Mesendoderm (in vitro differentiated cells): ENCODE data around the gene PARD6B.
"Not testable (repeated sequence)": the region's sequence is repeated elsewhere in the genome, so short reads cannot be mapped to it uniquely, and the experiment has no call there.

ENCODE experiments used
- DNase-seq: peaks from one replicate; pipeline ENCODE4 v3.0.0; 2013
- H2AK5ac ChIP-seq: 2 replicates; pipeline ENCODE4 v1.6.1; 2013; ENCODE audit warnings: low read length, inconsistent platforms
- H2BK120ac ChIP-seq: 2 replicates; pipeline ENCODE4 v1.6.1; 2013; ENCODE audit warnings: low read depth, mild to moderate bottlenecking, low read length, moderate library complexity, mixed read lengths
- H2BK15ac ChIP-seq: replicated peaks from 2 replicates; pipeline ENCODE4 v1.6.1; 2013; ENCODE audit warnings: low read depth, mild to moderate bottlenecking, moderate library complexity
- H2BK5ac ChIP-seq: 2 replicates; pipeline ENCODE4 v1.6.1; 2013; ENCODE audit warnings: low read length, inconsistent platforms
- H3K18ac ChIP-seq: 2 replicates; pipeline ENCODE4 v1.6.1; 2013; ENCODE audit warnings: mild to moderate bottlenecking, low read length, mixed read lengths
- H3K23ac ChIP-seq: one replicate; pipeline ENCODE4 v1.6.1; 2013; ENCODE audit warnings: low read length
- H3K27ac ChIP-seq: 2 replicates; pipeline ENCODE4 v1.5.1; 2013; ENCODE audit warnings: low read depth, mild to moderate bottlenecking, inconsistent platforms, low read length, moderate library complexity
- H3K27me3 ChIP-seq: 2 replicates; pipeline ENCODE4 v1.6.1; 2013; ENCODE audit warnings: low read length, control low read depth, mild to moderate bottlenecking, inconsistent platforms; ENCODE audit not compliant: insufficient read depth, poor library complexity
- H3K36me3 ChIP-seq: 2 replicates; pipeline ENCODE4 v1.6.1; 2013; ENCODE audit warnings: low read length, inconsistent platforms; ENCODE audit not compliant: control insufficient read depth, insufficient read depth
- H3K4ac ChIP-seq: one replicate; pipeline ENCODE4 v1.6.1; 2013; ENCODE audit warnings: low read depth, mild to moderate bottlenecking, low read length, moderate library complexity
- H3K4me1 ChIP-seq: 2 replicates; pipeline ENCODE4 v1.6.1; 2013; ENCODE audit warnings: low read depth, low read length, inconsistent platforms; ENCODE audit not compliant: control insufficient read depth
- H3K4me2 ChIP-seq: 2 replicates; pipeline ENCODE4 v1.6.1; 2013; ENCODE audit warnings: low read length
- H3K4me3 ChIP-seq: 2 replicates; pipeline ENCODE4 v1.5.1; 2013; ENCODE audit warnings: mild to moderate bottlenecking, low read length
- H3K56ac ChIP-seq: one replicate; pipeline ENCODE4 v1.6.1; 2013; ENCODE audit warnings: low read length
- H3K79me1 ChIP-seq: 2 replicates; pipeline ENCODE4 v1.6.1; 2013; ENCODE audit warnings: low read length, inconsistent platforms
- H3K79me2 ChIP-seq: 2 replicates; pipeline ENCODE4 v1.6.1; 2013; ENCODE audit warnings: mild to moderate bottlenecking, low read length; ENCODE audit not compliant: control insufficient read depth, insufficient read depth
- H3K9ac ChIP-seq: 2 replicates; pipeline ENCODE4 v1.6.1; 2013; ENCODE audit warnings: low read length, inconsistent platforms
- H4K5ac ChIP-seq: one replicate; pipeline ENCODE4 v1.6.1; 2013; ENCODE audit warnings: low read length
- H4K8ac ChIP-seq: one replicate; pipeline ENCODE4 v1.6.1; 2013; ENCODE audit warnings: low read depth, mild to moderate bottlenecking, control low read depth, low read length, moderate library complexity
- WGBS: extraction: QIAGEN DNeasy Blood & Tissue Kit; methylation state at CpG from one replicate; pipeline ENCODE4 v1.1.7; 2013; ENCODE audit warnings: low lambda C conversion rate, missing lambda C conversion rate; ENCODE audit not compliant: insufficient coverage; ENCODE audit errors: extremely low coverage; 5-methylcytosine and 5-hydroxymethylcytosine counted together

The PARD6B gene

DNA sequence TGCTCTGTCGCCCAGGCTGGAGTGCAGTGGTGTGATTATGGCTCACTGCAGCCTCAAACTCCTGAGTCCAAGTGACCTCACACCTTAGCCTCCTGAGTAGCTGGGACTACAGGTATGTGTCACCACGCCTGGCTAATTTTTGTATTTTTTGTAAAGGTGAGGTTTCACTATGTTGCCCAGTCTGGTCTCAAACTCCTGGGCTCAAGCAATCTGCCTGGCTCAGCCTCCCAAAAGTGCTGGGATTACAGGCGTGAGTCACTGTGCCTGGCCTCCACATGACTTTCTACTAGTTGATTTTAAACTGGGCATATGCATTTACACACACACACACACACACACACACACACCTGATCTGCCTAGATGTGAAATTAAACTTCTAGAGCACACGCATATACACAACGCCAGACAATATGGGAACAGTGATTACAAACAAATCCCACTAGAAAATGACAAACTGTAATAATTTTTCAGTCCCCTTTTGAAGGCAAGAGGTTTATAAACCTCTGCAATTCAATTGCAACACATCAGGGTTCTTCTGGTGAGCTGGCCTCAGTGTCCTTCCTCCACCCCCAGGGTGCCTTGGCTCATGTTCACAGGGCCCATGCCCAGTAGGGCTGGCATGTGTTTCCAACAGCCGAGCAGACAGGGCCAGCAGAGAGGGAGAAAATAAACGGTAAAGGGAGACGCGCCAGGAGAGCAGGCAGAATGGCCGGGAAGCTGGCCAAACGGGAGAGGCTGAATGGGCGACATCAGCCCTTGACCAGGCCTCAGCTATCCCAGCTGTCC lies 31.2 kb downstream of the PARD6B start:
- H3K4me1 ChIP-seq = peaks cover 6% of the 10 kb centered on the region
- no peak overlapping the region for H3K9ac ChIP-seq
- no peak overlapping the region for H2BK5ac ChIP-seq
- no peaks in the 10 kb centered on the region for H3K79me2 ChIP-seq
- H3K27ac ChIP-seq = no peak overlapping the region
- no peak overlapping the region for H2BK120ac ChIP-seq
- H3K4me2 ChIP-seq = no peak overlapping the region
- no CpG with 5 or more reads among the region's 12 CpGs for WGBS
- H3K56ac ChIP-seq = no peak overlapping the region
- no peaks in the 10 kb centered on the region for H3K27me3 ChIP-seq
- H2AK5ac ChIP-seq = no peak overlapping the region
- no peak overlapping the region for H3K4ac ChIP-seq
- no peak overlapping the region for H4K8ac ChIP-seq
- no peaks in the 10 kb centered on the region for H3K36me3 ChIP-seq
- no peak overlapping the region for H3K4me3 ChIP-seq
- no peak overlapping the region for H3K18ac ChIP-seq
- no peaks in the 10 kb centered on the region for H3K79me1 ChIP-seq
- peak overlapping the region; percentile 66 for H3K23ac ChIP-seq
- H2BK15ac ChIP-seq = no peak overlapping the region
- H4K5ac ChIP-seq = no peak overlapping the region
- no peak for DNase-seq

DNA sequence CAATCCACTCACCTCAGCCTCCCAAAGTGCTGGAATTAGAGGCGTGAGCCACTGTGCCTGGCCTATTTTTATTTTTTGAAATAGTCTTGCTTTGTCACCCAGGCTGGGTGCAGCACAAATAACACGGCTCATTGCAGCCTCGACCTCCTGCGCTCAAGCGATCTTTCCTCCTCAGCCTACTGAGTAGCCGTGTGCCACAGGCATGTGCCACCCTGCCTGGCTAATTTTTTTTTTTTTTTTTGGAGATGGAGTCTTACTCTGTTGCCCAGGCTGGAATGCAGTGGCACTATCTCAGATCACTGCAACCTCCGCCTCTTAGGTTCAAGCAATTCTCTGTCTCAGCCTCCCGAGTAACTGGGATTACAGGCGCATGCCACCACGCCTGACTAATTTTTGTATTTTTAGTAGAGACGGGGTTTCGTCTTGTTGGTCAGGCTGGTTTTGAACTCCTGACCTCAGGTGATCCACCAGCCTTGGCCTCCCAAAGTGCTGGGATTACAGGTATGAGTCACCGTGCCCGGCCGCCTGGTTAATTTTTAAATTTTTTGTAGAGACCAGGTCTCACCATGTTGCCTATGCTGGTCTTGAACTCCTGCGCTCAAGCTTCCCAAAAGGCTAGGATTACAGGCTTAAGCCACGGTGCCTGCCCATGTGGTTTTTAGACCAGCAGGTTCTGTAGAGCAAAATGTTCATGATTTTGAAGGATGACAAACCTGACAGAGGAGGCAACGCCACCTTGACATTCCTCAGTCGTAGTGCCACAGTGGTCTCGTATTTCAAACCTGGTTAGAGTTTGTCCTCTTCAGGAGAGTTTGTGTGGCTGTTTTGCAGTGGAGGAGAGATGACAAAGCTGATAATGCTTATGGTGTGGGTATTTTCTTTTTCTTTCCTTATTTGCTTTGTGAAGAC lies 32.4 kb downstream of the PARD6B start:
- H3K4me2 ChIP-seq, H3K27ac ChIP-seq, H3K9ac ChIP-seq, H3K18ac ChIP-seq, H3K23ac ChIP-seq, H3K79me1 ChIP-seq, H2BK15ac ChIP-seq, H3K56ac ChIP-seq, H3K36me3 ChIP-seq, H2BK5ac ChIP-seq, H2AK5ac ChIP-seq, H3K4me3 ChIP-seq, H3K27me3 ChIP-seq, H4K8ac ChIP-seq, H3K4me1 ChIP-seq, H2BK120ac ChIP-seq, H3K4ac ChIP-seq, H4K5ac ChIP-seq, H3K79me2 ChIP-seq: not testable (repeated sequence)
- whole genome bisulfite sequencing = no CpG with 5 or more reads among the region's 20 CpGs
- peak; percentile 43 for DNase-seq

GRCh38 chr20:50765251-50765650 lies 33.9 kb downstream of the PARD6B start:
- not testable (repeated sequence) for H3K27ac ChIP-seq, H3K4me2 ChIP-seq, H2BK5ac ChIP-seq, DNase-seq, H3K4me3 ChIP-seq, H3K4me1 ChIP-seq, H3K79me1 ChIP-seq, H2BK120ac ChIP-seq, H3K36me3 ChIP-seq, H3K18ac ChIP-seq, H2BK15ac ChIP-seq, H3K79me2 ChIP-seq, H3K56ac ChIP-seq, H4K5ac ChIP-seq, H4K8ac ChIP-seq, H2AK5ac ChIP-seq, H3K23ac ChIP-seq, H3K4ac ChIP-seq, H3K9ac ChIP-seq, H3K27me3 ChIP-seq
- WGBS = no CpG with 5 or more reads among the region's 10 CpGs

DNA sequence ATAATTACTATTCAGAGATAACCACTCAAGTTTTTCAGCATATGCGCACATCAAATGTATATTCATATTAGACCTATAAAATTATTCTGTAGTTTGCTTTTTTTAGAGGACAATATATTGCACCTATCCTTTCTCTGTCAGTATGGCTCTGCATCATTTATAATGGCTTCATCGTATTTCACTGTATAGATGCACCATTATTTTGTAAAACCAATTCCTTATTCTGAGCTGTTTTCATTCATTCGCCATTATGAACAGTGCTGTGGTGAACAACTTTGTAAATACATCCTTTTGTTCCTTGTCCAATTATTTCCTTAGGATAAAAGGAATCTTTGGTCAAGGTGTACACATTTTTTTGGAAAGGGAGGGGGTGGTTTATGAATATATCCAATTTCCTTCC lies 34.3 kb downstream of the PARD6B start:
- no peak overlapping the region for H2AK5ac ChIP-seq
- H3K56ac ChIP-seq = no peak overlapping the region
- no peaks in the 10 kb centered on the region for H3K79me2 ChIP-seq
- WGBS = no CpG with 5 or more reads among the region's 3 CpGs
- no peak overlapping the region for H2BK5ac ChIP-seq
- H3K4me3 ChIP-seq = no peak overlapping the region
- H4K5ac ChIP-seq = no peak overlapping the region
- no peak overlapping the region for H2BK15ac ChIP-seq
- H3K23ac ChIP-seq = no peak overlapping the region
- no peaks in the 10 kb centered on the region for H3K79me1 ChIP-seq
- DNase-seq = no peak
- H3K4me2 ChIP-seq = no peak overlapping the region
- H3K27me3 ChIP-seq = no peaks in the 10 kb centered on the region
- H4K8ac ChIP-seq = no peak overlapping the region
- H3K18ac ChIP-seq = no peak overlapping the region
- no peaks in the 10 kb centered on the region for H3K36me3 ChIP-seq
- H3K27ac ChIP-seq = no peak overlapping the region
- peaks cover 6% of the 10 kb centered on the region for H3K4me1 ChIP-seq
- H3K4ac ChIP-seq = no peak overlapping the region
- no peak overlapping the region for H3K9ac ChIP-seq
- H2BK120ac ChIP-seq = no peak overlapping the region

GRCh38 chr20:50766955-50767809 lies 35.8 kb downstream of the PARD6B start:
- Histone ChIP-seq H3K27ac (peak overlapping the region; percentile 76), H2BK5ac (peak overlapping the region; percentile 70), H3K9ac (peak overlapping the region; percentile 44), H3K56ac (peak overlapping the region; percentile 85), H4K8ac (peak overlapping the region; percentile 81)
- H3K79me2 ChIP-seq, H2AK5ac ChIP-seq, H2BK15ac ChIP-seq, H4K5ac ChIP-seq, H2BK120ac ChIP-seq, H3K4me2 ChIP-seq, H3K36me3 ChIP-seq, H3K23ac ChIP-seq, H3K4me3 ChIP-seq, H3K4me1 ChIP-seq, H3K79me1 ChIP-seq, H3K27me3 ChIP-seq, H3K4ac ChIP-seq, H3K18ac ChIP-seq: not testable (repeated sequence)
- WGBS = no CpG with 5 or more reads among the region's 10 CpGs
- peak; percentile 80 for DNase-seq
